Measurements from ENCODE around the gene KRTAP9-7.

DNA sequence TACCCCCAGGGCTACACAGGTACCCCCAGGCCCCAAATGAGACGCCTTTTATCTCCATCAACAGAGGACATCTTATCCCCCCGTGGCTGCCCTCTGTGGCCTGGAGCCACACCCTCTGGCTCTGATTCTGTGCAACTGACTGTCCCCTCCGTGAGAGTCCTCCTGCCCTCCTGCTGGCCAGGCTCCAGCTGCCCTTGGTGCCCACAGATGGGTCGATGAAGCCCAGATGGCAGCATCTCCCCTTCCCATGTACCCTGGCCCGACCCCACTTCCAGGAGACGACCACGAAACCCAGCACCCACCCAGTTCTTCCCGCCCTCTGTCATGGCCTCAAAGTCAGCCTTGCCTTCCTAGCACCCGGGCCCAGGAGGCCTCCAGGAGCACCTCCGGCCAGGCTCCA, 49.6 kb downstream of the KRTAP9-7 start:
- TF ChIP-seq, protein P1, sequence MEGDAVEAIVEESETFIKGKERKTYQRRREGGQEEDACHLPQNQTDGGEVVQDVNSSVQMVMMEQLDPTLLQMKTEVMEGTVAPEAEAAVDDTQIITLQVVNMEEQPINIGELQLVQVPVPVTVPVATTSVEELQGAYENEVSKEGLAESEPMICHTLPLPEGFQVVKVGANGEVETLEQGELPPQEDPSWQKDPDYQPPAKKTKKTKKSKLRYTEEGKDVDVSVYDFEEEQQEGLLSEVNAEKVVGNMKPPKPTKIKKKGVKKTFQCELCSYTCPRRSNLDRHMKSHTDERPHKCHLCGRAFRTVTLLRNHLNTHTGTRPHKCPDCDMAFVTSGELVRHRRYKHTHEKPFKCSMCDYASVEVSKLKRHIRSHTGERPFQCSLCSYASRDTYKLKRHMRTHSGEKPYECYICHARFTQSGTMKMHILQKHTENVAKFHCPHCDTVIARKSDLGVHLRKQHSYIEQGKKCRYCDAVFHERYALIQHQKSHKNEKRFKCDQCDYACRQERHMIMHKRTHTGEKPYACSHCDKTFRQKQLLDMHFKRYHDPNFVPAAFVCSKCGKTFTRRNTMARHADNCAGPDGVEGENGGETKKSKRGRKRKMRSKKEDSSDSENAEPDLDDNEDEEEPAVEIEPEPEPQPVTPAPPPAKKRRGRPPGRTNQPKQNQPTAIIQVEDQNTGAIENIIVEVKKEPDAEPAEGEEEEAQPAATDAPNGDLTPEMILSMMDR (IDR thresholded peaks at IDR 0.05; ENCODE audit: low read length): no peak
- no peak for TF ChIP-seq EZH2 (IDR thresholded peaks at IDR 0.05; ENCODE audit: borderline replicate concordance, low read length)

Measured in OCI-LY1 (cell line).